ENCODE results near the gene BCR. TPM values are rescaled to one million over a fixed set of nuclear protein-coding genes. Genes with fewer than 3 reads are reported as not detected.

The BCR gene
- total RNA-seq, 1 donor from 2014 or later = 45.1 TPM

- no peaks in the 10 kb centered on the region for H3K27me3 Mint-ChIP-seq
- H3K4me1 Mint-ChIP-seq = peaks cover 71% of the 10 kb centered on the region
- intact Hi-C loops (cut with micrococcal nuclease) = loop anchor here (1.0 to 5.0 kb wide), 3 partner anchors 24 to 66 kb away; no protein-coding TSS in a partner anchor
- peak overlapping the region; percentile 78 for H3K4me3 Mint-ChIP-seq
- no peaks in the 10 kb centered on the region for H3K9me3 Mint-ChIP-seq
- peak overlapping the region; percentile 95 for H3K27ac Mint-ChIP-seq
- DNase-seq = peak; percentile 84
- H3K36me3 Mint-ChIP-seq (ENCODE audit: low read depth) = no peaks in the 10 kb centered on the region
Observed at GRCh38 chr22:23216461-23217170, 36.3 kb downstream of the BCR start.

- Mint-ChIP-seq H3K36me3 (ENCODE audit: low read depth) (no peaks in the 10 kb centered on the region), H3K27me3 (no peaks in the 10 kb centered on the region), H3K4me1 (peaks cover 77% of the 10 kb centered on the region), H3K4me3 (peak overlapping the region; percentile 78), H3K9me3 (no peaks in the 10 kb centered on the region), H3K27ac (peak overlapping the region; percentile 95)
- no peak for DNase-seq
- intact Hi-C loops (cut with micrococcal nuclease) = loop anchor here (5.0 kb wide), 1 partner anchor 65 kb away; no protein-coding TSS in a partner anchor
Observed at GRCh38 chr22:23217171-23218052, 37.1 kb downstream of the BCR start.

- DNase-seq = no peak
- Mint-ChIP-seq H3K9me3 (no peaks in the 10 kb centered on the region), H3K4me1 (peaks cover 85% of the 10 kb centered on the region), H3K4me3 (peak overlapping the region; percentile 78), H3K36me3 (ENCODE audit: low read depth) (no peaks in the 10 kb centered on the region), H3K27me3 (no peaks in the 10 kb centered on the region), H3K27ac (peak overlapping the region; percentile 85)
- intact Hi-C loops (cut with micrococcal nuclease) = loop anchor here (5.0 kb wide), 1 partner anchor 64 kb away; no protein-coding TSS in a partner anchor
Observed at GRCh38 chr22:23218053-23218866, 38.0 kb downstream of the BCR start.

GRCh38 chr22:23218867-23219251 lies 38.5 kb downstream of the BCR start:
- peaks cover 87% of the 10 kb centered on the region for H3K4me1 Mint-ChIP-seq
- no peaks in the 10 kb centered on the region for H3K9me3 Mint-ChIP-seq
- peak overlapping the region; percentile 78 for H3K4me3 Mint-ChIP-seq
- intact Hi-C loops (cut with micrococcal nuclease) = loop anchor here (5.0 kb wide), 1 partner anchor 63 kb away; no protein-coding TSS in a partner anchor
- no peaks in the 10 kb centered on the region for H3K36me3 Mint-ChIP-seq (ENCODE audit: low read depth)
- peak overlapping the region; percentile 85 for H3K27ac Mint-ChIP-seq
- H3K27me3 Mint-ChIP-seq = no peaks in the 10 kb centered on the region
- peak; percentile 69 for DNase-seq

- intact Hi-C loops (cut with micrococcal nuclease) = loop anchor here (5.0 kb wide), 1 partner anchor 63 kb away; no protein-coding TSS in a partner anchor
- Mint-ChIP-seq H3K36me3 (ENCODE audit: low read depth) (no peaks in the 10 kb centered on the region), H3K9me3 (no peaks in the 10 kb centered on the region), H3K4me1 (peaks cover 88% of the 10 kb centered on the region), H3K27ac (peak overlapping the region; percentile 91), H3K27me3 (no peaks in the 10 kb centered on the region), H3K4me3 (peak overlapping the region; percentile 78)
- DNase-seq = no peak
Observed at GRCh38 chr22:23219317-23219716, 39.0 kb downstream of the BCR start.

- intact Hi-C loops (cut with micrococcal nuclease) = loop anchor here (1.0 to 5.0 kb wide), 3 partner anchors 20 to 62 kb away; no protein-coding TSS in a partner anchor
- H3K36me3 Mint-ChIP-seq (ENCODE audit: low read depth) = no peaks in the 10 kb centered on the region
Observed at GRCh38 chr22:23219822-23220484, 39.6 kb downstream of the BCR start.

GRCh38 chr22:23220485-23221350 lies 40.4 kb downstream of the BCR start:
- peak overlapping the region; percentile 78 for H3K4me3 Mint-ChIP-seq
- no peaks in the 10 kb centered on the region for H3K36me3 Mint-ChIP-seq (ENCODE audit: low read depth)
- peaks cover 88% of the 10 kb centered on the region for H3K4me1 Mint-ChIP-seq
- peak overlapping the region; percentile 91 for H3K27ac Mint-ChIP-seq
- H3K27me3 Mint-ChIP-seq = no peaks in the 10 kb centered on the region
- intact Hi-C loops (cut with micrococcal nuclease) = loop anchor here (1.0 kb wide), 2 partner anchors 20 to 38 kb away; no protein-coding TSS in a partner anchor
- peak; percentile 77 for DNase-seq
- no peaks in the 10 kb centered on the region for H3K9me3 Mint-ChIP-seq

More at GRCh38 chr22:23219822-23220484, 39.6 kb downstream of the BCR start:
- H3K27me3 Mint-ChIP-seq = no peaks in the 10 kb centered on the region
- peaks cover 90% of the 10 kb centered on the region for H3K4me1 Mint-ChIP-seq
- H3K4me3 Mint-ChIP-seq = peak overlapping the region; percentile 78
- no peaks in the 10 kb centered on the region for H3K9me3 Mint-ChIP-seq
- peak overlapping the region; percentile 91 for H3K27ac Mint-ChIP-seq
- peak; percentile 85 for DNase-seq

GRCh38 chr22:23221351-23221804 lies 41.1 kb downstream of the BCR start:
- Mint-ChIP-seq H3K4me1 (peaks cover 88% of the 10 kb centered on the region), H3K27ac (peak overlapping the region; percentile 56), H3K4me3 (peak overlapping the region; percentile 78), H3K9me3 (no peaks in the 10 kb centered on the region), H3K27me3 (no peaks in the 10 kb centered on the region), H3K36me3 (ENCODE audit: low read depth) (peaks cover 4% of the 10 kb centered on the region)
- intact Hi-C loops (cut with micrococcal nuclease) = no loop called here
- no peak for DNase-seq

- intact Hi-C loops (cut with micrococcal nuclease) = no loop called here
- DNase-seq = no peak
- Mint-ChIP-seq H3K4me3 (peak overlapping the region; percentile 3), H3K27me3 (no peaks in the 10 kb centered on the region), H3K27ac (peak overlapping the region; percentile 38), H3K9me3 (peaks cover 1% of the 10 kb centered on the region), H3K4me1 (peaks cover 87% of the 10 kb centered on the region), H3K36me3 (ENCODE audit: low read depth) (peaks cover 6% of the 10 kb centered on the region)
Observed at GRCh38 chr22:23222033-23222792, 41.9 kb downstream of the BCR start.

GRCh38 chr22:23222793-23223568 lies 42.7 kb downstream of the BCR start:
- H3K27ac Mint-ChIP-seq = no peak overlapping the region
- H3K27me3 Mint-ChIP-seq = no peaks in the 10 kb centered on the region
- no peak for DNase-seq
- no peak overlapping the region for H3K4me3 Mint-ChIP-seq
- intact Hi-C loops (cut with micrococcal nuclease) = no loop called here
- peaks cover 14% of the 10 kb centered on the region for H3K36me3 Mint-ChIP-seq (ENCODE audit: low read depth)
- H3K9me3 Mint-ChIP-seq = peaks cover 9% of the 10 kb centered on the region
- H3K4me1 Mint-ChIP-seq = peaks cover 88% of the 10 kb centered on the region

Data from activated CD4-positive, alpha-beta T cell treated with anti-CD3 and anti-CD28 coated beads, Interleukin-2, amount 10 ng/mL, durations not matched to agents 24 days and 14 days (primary cell).